ENCODE measurements around the gene SPARC.

Gene SPARC

GRCh38 chr5:151672516-151672915 is 14.2 kb downstream of the SPARC start:
- peaks cover 25% of the 10 kb centered on the region for H3K4me1 ChIP-seq (ENCODE audit: insufficient read depth, poor library complexity, severe bottlenecking)

GRCh38 chr5:151671950-151672349 is 14.8 kb downstream of the SPARC start:
- TF ChIP-seq CTCF (IDR thresholded peaks at IDR 0.05; ENCODE audit: poor library complexity, severe bottlenecking), result no peak
- H3K36me3 ChIP-seq (ENCODE audit: low read depth), result peaks cover 93% of the 10 kb centered on the region
- H3K27ac ChIP-seq (ENCODE audit: poor library complexity, severe bottlenecking), result peak overlapping the region; percentile 27
- H3K9me3 ChIP-seq (ENCODE audit: severe bottlenecking), result no peaks in the 10 kb centered on the region
- ATAC-seq (ENCODE audit: low read depth), result peak; percentile 28; the same call in 1 of the 3 replicates
- peaks cover 22% of the 10 kb centered on the region for H3K4me1 ChIP-seq (ENCODE audit: insufficient read depth, poor library complexity, severe bottlenecking)
- no peaks in the 10 kb centered on the region for H3K27me3 ChIP-seq (ENCODE audit: insufficient read depth, poor library complexity, severe bottlenecking)
- no peak overlapping the region for H3K4me3 ChIP-seq (ENCODE audit: severe bottlenecking)
- DNase-seq (ENCODE audit: low spot score), result no peak

More at GRCh38 chr5:151672516-151672915, 14.2 kb downstream of the SPARC start:
- Histone ChIP-seq H3K36me3 (ENCODE audit: low read depth) (peaks cover 95% of the 10 kb centered on the region), H3K27ac (ENCODE audit: poor library complexity, severe bottlenecking) (no peak overlapping the region), H3K9me3 (ENCODE audit: severe bottlenecking) (no peaks in the 10 kb centered on the region), H3K27me3 (ENCODE audit: insufficient read depth, poor library complexity, severe bottlenecking) (no peaks in the 10 kb centered on the region), H3K4me3 (ENCODE audit: severe bottlenecking) (no peak overlapping the region)
- DNase-seq (ENCODE audit: low spot score) (no peak), ATAC-seq (ENCODE audit: low read depth) (no peak)
- TF ChIP-seq CTCF (IDR thresholded peaks at IDR 0.05; ENCODE audit: poor library complexity, severe bottlenecking), result no peak

- no peak for TF ChIP-seq CTCF (IDR thresholded peaks at IDR 0.05; ENCODE audit: poor library complexity, severe bottlenecking)
- Histone ChIP-seq H3K27ac (ENCODE audit: poor library complexity, severe bottlenecking) (peak overlapping the region; percentile 27), H3K27me3 (ENCODE audit: insufficient read depth, poor library complexity, severe bottlenecking) (no peaks in the 10 kb centered on the region), H3K36me3 (ENCODE audit: low read depth) (peaks cover 93% of the 10 kb centered on the region), H3K9me3 (ENCODE audit: severe bottlenecking) (no peaks in the 10 kb centered on the region), H3K4me1 (ENCODE audit: insufficient read depth, poor library complexity, severe bottlenecking) (peaks cover 13% of the 10 kb centered on the region), H3K4me3 (ENCODE audit: severe bottlenecking) (no peak overlapping the region)
- ATAC-seq (ENCODE audit: low read depth) (0 out of 3 replicates have a peak, but pooled peaks have one; percentile 30), DNase-seq (ENCODE audit: low spot score) (no peak)
These were observed 15.6 kb downstream of the SPARC start for GRCh38 chr5:151670953-151671636.

- Histone ChIP-seq H3K27ac (ENCODE audit: poor library complexity, severe bottlenecking) (no peak overlapping the region), H3K4me3 (ENCODE audit: severe bottlenecking) (no peak overlapping the region), H3K27me3 (ENCODE audit: insufficient read depth, poor library complexity, severe bottlenecking) (no peaks in the 10 kb centered on the region), H3K9me3 (ENCODE audit: severe bottlenecking) (no peaks in the 10 kb centered on the region), H3K4me1 (ENCODE audit: insufficient read depth, poor library complexity, severe bottlenecking) (peaks cover 6% of the 10 kb centered on the region), H3K36me3 (ENCODE audit: low read depth) (peaks cover 93% of the 10 kb centered on the region)
- DNase-seq (ENCODE audit: low spot score) (no peak), ATAC-seq (ENCODE audit: low read depth) (no peak)
- no peak for TF ChIP-seq CTCF (IDR thresholded peaks at IDR 0.05; ENCODE audit: poor library complexity, severe bottlenecking)
These were observed 16.5 kb downstream of the SPARC start for GRCh38 chr5:151670083-151670686.

GRCh38 chr5:151667083-151667482 is 19.6 kb downstream of the SPARC start:
- no peaks in the 10 kb centered on the region for H3K27me3 ChIP-seq (ENCODE audit: insufficient read depth, poor library complexity, severe bottlenecking)
- ATAC-seq (ENCODE audit: low read depth) (no peak), DNase-seq (ENCODE audit: low spot score) (no peak)
- no peak overlapping the region for H3K27ac ChIP-seq (ENCODE audit: poor library complexity, severe bottlenecking)
- H3K4me1 ChIP-seq (ENCODE audit: insufficient read depth, poor library complexity, severe bottlenecking), result peaks cover 5% of the 10 kb centered on the region
- no peak for TF ChIP-seq CTCF (IDR thresholded peaks at IDR 0.05; ENCODE audit: poor library complexity, severe bottlenecking)
- H3K4me3 ChIP-seq (ENCODE audit: severe bottlenecking), result no peak overlapping the region
- peaks cover 92% of the 10 kb centered on the region for H3K36me3 ChIP-seq (ENCODE audit: low read depth)
- no peaks in the 10 kb centered on the region for H3K9me3 ChIP-seq (ENCODE audit: severe bottlenecking)

Data from RWPE2 (cell line).